ENCODE data around the gene HDHD5. TPM values are rescaled to one million over a fixed set of nuclear protein-coding genes. Genes with fewer than 3 reads are reported as not detected.

HDHD5 gene
- total RNA-seq, 4 donors from 2014 or later, result 36.8 to 50.4 (median 39.7) TPM

DNA sequence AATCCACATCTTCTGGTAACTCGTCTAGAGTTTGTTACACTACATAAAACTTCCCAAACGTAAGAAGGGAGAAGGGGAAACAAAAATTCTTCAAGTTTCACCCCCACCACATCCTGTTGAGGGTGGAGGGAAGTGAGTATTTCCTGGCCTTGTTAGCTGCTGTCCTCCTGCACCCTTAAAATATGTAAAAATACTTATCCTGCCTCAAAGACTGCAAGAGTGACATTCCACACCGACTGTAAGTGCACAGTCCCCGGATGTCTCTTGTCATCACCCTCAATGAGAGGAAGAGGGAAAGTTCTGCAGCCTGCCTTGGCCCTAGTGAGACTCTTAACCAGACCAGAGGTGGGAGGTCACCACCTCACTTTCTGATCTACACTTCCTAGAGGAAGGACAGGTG is 41.2 kb downstream of the HDHD5 start:
- WGBS, 2 donors, result 52 to 60% methylated on average over 4 of the region's 4 CpGs
- no peak for DNase-seq (ENCODE audit: low spot score in 2 of 2)
- intact Hi-C loops (cut with DNase I; ENCODE audit: low total_unique reads), result no loop called here
- no peak overlapping the region for H3K4me3 ChIP-seq (ENCODE audit: low read depth, poor library complexity, severe bottlenecking)
- TF ChIP-seq, protein P1, sequence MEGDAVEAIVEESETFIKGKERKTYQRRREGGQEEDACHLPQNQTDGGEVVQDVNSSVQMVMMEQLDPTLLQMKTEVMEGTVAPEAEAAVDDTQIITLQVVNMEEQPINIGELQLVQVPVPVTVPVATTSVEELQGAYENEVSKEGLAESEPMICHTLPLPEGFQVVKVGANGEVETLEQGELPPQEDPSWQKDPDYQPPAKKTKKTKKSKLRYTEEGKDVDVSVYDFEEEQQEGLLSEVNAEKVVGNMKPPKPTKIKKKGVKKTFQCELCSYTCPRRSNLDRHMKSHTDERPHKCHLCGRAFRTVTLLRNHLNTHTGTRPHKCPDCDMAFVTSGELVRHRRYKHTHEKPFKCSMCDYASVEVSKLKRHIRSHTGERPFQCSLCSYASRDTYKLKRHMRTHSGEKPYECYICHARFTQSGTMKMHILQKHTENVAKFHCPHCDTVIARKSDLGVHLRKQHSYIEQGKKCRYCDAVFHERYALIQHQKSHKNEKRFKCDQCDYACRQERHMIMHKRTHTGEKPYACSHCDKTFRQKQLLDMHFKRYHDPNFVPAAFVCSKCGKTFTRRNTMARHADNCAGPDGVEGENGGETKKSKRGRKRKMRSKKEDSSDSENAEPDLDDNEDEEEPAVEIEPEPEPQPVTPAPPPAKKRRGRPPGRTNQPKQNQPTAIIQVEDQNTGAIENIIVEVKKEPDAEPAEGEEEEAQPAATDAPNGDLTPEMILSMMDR (IDR thresholded peaks at IDR 0.05), result no peak
- no peak for TF ChIP-seq POLR2A (IDR thresholded peaks at IDR 0.05)

DNA sequence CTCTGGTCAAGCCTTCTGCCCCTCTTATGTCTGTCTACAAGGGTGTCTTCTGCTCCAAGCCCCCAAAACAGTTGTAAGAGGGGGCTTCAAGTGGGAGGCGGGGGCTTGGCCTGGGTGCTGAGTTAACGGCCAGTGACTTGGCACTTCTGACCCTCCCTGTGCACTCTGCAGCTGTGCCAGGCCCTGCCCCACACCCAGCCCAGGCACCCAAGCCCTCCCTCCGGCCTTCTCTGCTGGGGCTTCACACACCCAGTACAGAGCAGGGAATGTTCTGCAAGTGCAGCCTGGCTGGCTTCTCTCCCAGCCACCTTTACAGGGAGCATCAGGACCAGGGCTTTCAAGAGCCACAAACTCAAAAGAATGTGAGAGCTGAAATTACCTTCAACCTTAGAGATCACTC is 41.7 kb downstream of the HDHD5 start:
- 61 to 80% methylated on average over 3 of the region's 3 CpGs for WGBS, 2 donors
- DNase-seq (ENCODE audit: low spot score in 2 of 2), result no peak
- TF ChIP-seq, protein P1 (IDR thresholded peaks at IDR 0.05), result no peak
- no peak for TF ChIP-seq POLR2A (IDR thresholded peaks at IDR 0.05)
- H3K4me3 ChIP-seq (ENCODE audit: low read depth, poor library complexity, severe bottlenecking), result no peak overlapping the region
- intact Hi-C loops (cut with DNase I; ENCODE audit: low total_unique reads), result no loop called here

GRCh38 chr22:17116572-17117330 is 42.3 kb downstream of the HDHD5 start:
- TF ChIP-seq, protein P1 (IDR thresholded peaks at IDR 0.05), result no peak
- no peak for TF ChIP-seq POLR2A (IDR thresholded peaks at IDR 0.05)
- 56 to 59% methylated on average over 6 of the region's 6 CpGs for WGBS, 2 donors
- no peak for DNase-seq (ENCODE audit: low spot score in 2 of 2)
- intact Hi-C loops (cut with DNase I; ENCODE audit: low total_unique reads), result no loop called here
- no peak overlapping the region for H3K4me3 ChIP-seq (ENCODE audit: low read depth, poor library complexity, severe bottlenecking)

- TF ChIP-seq, protein P1 (IDR thresholded peaks at IDR 0.05), result no peak
- TF ChIP-seq POLR2A (IDR thresholded peaks at IDR 0.05), result no peak
- no peak for DNase-seq (ENCODE audit: low spot score in 2 of 2)
- WGBS, 2 donors, result 31 to 41% methylated on average over 5 of the region's 5 CpGs
- intact Hi-C loops (cut with DNase I; ENCODE audit: low total_unique reads), result no loop called here
- no peak overlapping the region for H3K4me3 ChIP-seq (ENCODE audit: low read depth, poor library complexity, severe bottlenecking)
Observed at GRCh38 chr22:17115945-17116565, 43.0 kb downstream of the HDHD5 start.

DNA sequence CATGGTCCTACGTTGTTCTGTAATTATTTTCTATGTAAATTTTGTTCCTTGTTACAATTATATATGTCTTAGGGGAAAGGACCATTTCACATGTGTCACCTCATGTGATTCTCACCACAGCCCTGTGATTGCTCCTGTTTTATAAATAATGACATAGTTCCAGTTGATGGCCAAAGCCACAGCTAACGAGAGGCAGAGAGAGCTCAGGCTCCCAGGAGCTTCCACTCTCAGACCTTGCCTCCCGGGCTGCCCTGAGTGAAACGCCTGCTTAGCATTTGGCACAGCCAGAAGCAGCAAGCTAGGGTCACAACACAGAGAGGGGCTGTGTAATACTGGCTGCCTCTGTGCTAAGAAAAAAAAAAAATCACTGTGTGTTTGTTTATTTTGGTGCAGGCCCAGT is 43.8 kb downstream of the HDHD5 start:
- DNase-seq (ENCODE audit: low spot score in 2 of 2), result no peak
- H3K4me3 ChIP-seq (ENCODE audit: low read depth, poor library complexity, severe bottlenecking), result no peak overlapping the region
- 40 to 54% methylated on average over 4 of the region's 4 CpGs for WGBS, 2 donors
- TF ChIP-seq, protein P1 (IDR thresholded peaks at IDR 0.05), result no peak
- no peak for TF ChIP-seq POLR2A (IDR thresholded peaks at IDR 0.05)
- intact Hi-C loops (cut with DNase I; ENCODE audit: low total_unique reads), result no loop called here
